HG02610 (cell line): ENCODE results near the gene PRKCZ.

Experiments
- ATAC-seq: cut with Tn5 transposase; IDR thresholded peaks from one replicate; pipeline ENCODE4 v1.9.1; 2021; ENCODE audit warnings: mild to moderate bottlenecking, moderate library complexity; ENCODE audit not compliant: unreplicated experiment

Gene PRKCZ

DNA sequence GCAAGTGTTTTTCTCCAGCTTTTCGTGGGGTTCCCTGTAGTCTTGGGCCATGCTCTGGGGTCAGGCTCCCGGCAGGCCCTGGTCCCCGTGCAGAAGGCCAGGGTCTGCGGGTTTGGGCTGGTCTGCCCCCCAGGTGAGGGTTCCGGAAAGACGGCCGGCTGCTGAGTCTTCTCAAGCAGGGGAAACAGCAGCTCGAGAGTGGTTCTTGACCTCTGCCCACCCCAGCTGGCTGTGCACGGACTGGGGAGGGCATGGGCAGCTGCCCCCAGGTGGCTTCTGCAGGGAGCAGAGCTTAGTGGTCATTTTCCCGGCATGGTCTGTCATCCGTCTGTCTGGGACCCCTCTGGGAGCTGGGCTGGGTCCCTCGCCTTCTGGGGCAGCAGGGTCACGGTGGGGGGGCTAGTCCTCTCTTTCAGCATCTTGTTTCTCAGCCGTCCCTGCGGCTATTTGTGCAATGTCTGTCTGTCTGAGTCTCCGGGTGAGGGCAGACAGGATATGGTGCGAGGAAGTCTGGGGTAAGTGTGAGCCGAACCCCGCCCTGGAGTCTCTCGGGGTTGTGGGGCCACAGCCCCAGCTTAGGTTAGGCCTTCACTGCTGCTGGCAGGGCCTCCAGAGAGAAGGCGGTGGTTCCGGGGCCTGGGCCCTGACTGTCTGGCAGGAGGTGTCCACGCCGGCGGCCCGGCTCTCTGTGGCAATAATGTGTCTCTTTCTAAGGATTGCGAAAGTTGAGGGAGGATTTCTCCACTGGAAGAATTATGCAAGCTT, 184.0 kb downstream of the PRKCZ start:
- ATAC-seq, result no peak

DNA sequence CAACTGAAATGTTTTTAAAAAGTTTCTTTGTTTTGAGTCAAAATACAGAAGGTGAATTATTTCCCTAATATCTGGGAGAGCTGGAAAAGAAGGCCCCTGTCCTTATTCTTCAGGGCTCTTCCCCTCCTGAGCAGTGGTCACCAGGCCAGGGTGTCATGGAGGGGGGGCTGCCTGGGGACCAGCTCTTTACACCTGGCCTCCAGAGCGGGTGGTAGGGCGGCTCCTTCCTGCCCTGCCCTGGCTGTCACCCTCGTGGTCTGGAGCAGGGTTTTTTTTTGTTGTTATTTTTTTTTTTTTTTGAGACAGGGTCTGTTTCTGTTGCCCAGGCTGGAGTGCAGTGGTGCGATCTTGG, 184.5 kb downstream of the PRKCZ start:
- no peak for ATAC-seq
